Stomach (tissue), 9 donors: ENCODE measurements around the gene C1orf198. TPM values are rescaled to one million over a fixed set of nuclear protein-coding genes. Genes with fewer than 3 reads are reported as not detected.
A peak's percentile ranks its signal among the peaks of the same experiment; 100 is the strongest.

Experiments used
- DNase-seq, 2 donors: peaks; one replicate each; pipeline versions ENCODE4 v3.0.0 to v3.0.0-alpha.2; 2013 to 2019
- H3K27ac ChIP-seq, 5 donors: fragments of 200-600 bp in 4 of 5; sonication (generic) in 4 of 5; one replicate each; pipeline ENCODE4 v1.5.1; 2013 to 2019; ENCODE audit warnings: mild to moderate bottlenecking in 1 of 5, moderate library complexity in 1 of 5
- H3K27me3 ChIP-seq, 3 donors: fragments of 200-600 bp; sonication (generic); one replicate each; pipeline ENCODE4 v1.5.1; 2017 to 2019; ENCODE audit warnings: mixed run types in 1 of 3
- H3K36me3 ChIP-seq, 4 donors: fragments of 200-600 bp; sonication (generic); 1 replicate in 3 of 4; 2 replicates in 1 of 4; pipeline ENCODE4 v1.5.1; 2016 to 2019
- H3K4me1 ChIP-seq, 4 donors: fragments of 200-600 bp; sonication (generic); one replicate each; pipeline ENCODE4 v1.5.1; 2016 to 2019
- H3K4me3 ChIP-seq, 4 donors: fragments of 200-600 bp; sonication (generic) in 3 of 4; one replicate each; pipeline ENCODE4 v1.5.1; 2016 to 2019; ENCODE audit warnings: mild to moderate bottlenecking in 1 of 4
- H3K9me3 ChIP-seq, 4 donors: fragments of 200-600 bp; sonication (generic); one replicate each; pipeline ENCODE4 v1.5.1; 2016 to 2019
- EP300 ChIP-seq: sonication (generic); formaldehyde crosslinking; IDR thresholded peaks from one replicate; pipeline ENCODE4 v1.6.1; 2017; ENCODE audit warnings: antibody characterized with exemption
- POLR2A ChIP-seq, 4 donors: fragments of 450-650 bp; IDR thresholded peaks; one replicate each; pipeline ENCODE4 v1.6.1; 2016; ENCODE audit warnings: antibody characterized with exemption in 4 of 4, control low read depth in 2 of 4, mild to moderate bottlenecking in 1 of 4, moderate library complexity in 1 of 4
- POLR2AphosphoS5 ChIP-seq, 3 donors: sonication (generic); formaldehyde crosslinking; IDR thresholded peaks; one replicate each; pipeline ENCODE4 v1.6.1; 2016; ENCODE audit warnings: antibody characterized with exemption in 3 of 3
- WGBS, 5 donors: extraction: QIAGEN DNeasy Blood & Tissue Kit in 3 of 5; methylation state at CpG; one replicate each; pipeline versions ENCODE4 v1.1.5 to v1.1.7; 2013 to 2018; 5-methylcytosine and 5-hydroxymethylcytosine counted together
- intact Hi-C: fragments of 100-400 bp; cut with DNase I; formaldehyde crosslinking; loops from one replicate; pipeline ENCODE4 v1.15.1; 2023; ENCODE audit warnings: low total_unique reads
- polyA plus RNA-seq, 3 donors: library from polyadenylated mRNA; stranded (reverse); fragments of 200-250 nt; gene quantifications; one replicate each; pipeline ENCODE4 v1.2.3, GENCODE V29; 2013
- total RNA-seq, 5 donors: library from RNA; depleted of rRNA; stranded (reverse); fragments of >200 nt; gene quantifications; one replicate each; pipeline versions ENCODE4 v1.1.0 to v1.2.3, GENCODE V29; 2014 to 2016
- TF ChIP-seq, protein P1 (sequence below), 7 experiments: fragments of 450-650 bp in 4 of 7; fragments of 200-600 bp in 3 of 7; sonication (generic) in 3 of 7; IDR thresholded peaks; one replicate each; pipeline ENCODE4 v1.5.1; 2016 to 2019; ENCODE audit warnings: antibody characterized with exemption in 7 of 7, control low read depth in 2 of 7, mild to moderate bottlenecking in 1 of 7
- donor health status: healthy with polysubstance abuse.
- donor health status: Bipolar disorder and iron deficiency.
- donor health status: healthy.

The C1orf198 gene
- total and polyA plus RNA-seq, 8 donors, result 11.3 to 69.3 (median 32.4) TPM

- Histone ChIP-seq H3K4me3 (peak overlapping the region in 1 of 4 donors; percentile 98), H3K36me3 (no peaks in the 10 kb centered on the region), H3K27ac (peak overlapping the region in 4 of 5 donors; percentile 91 to 94 (median 92)), H3K27me3 (peaks cover 0 to 9% (median 0%) of the 10 kb centered on the region in 3 donors), H3K9me3 (no peaks in the 10 kb centered on the region), H3K4me1 (peaks cover 12 to 46% (median 40%) of the 10 kb centered on the region in 4 donors)
- WGBS, 5 donors, result 58 to 74% (median 68%) methylated on average over 4 of the region's 4 CpGs
- intact Hi-C loops, result no loop called here
- TF ChIP-seq POLR2A (IDR thresholded peaks at IDR 0.05), result no peak
- TF ChIP-seq, protein P1, sequence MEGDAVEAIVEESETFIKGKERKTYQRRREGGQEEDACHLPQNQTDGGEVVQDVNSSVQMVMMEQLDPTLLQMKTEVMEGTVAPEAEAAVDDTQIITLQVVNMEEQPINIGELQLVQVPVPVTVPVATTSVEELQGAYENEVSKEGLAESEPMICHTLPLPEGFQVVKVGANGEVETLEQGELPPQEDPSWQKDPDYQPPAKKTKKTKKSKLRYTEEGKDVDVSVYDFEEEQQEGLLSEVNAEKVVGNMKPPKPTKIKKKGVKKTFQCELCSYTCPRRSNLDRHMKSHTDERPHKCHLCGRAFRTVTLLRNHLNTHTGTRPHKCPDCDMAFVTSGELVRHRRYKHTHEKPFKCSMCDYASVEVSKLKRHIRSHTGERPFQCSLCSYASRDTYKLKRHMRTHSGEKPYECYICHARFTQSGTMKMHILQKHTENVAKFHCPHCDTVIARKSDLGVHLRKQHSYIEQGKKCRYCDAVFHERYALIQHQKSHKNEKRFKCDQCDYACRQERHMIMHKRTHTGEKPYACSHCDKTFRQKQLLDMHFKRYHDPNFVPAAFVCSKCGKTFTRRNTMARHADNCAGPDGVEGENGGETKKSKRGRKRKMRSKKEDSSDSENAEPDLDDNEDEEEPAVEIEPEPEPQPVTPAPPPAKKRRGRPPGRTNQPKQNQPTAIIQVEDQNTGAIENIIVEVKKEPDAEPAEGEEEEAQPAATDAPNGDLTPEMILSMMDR (IDR thresholded peaks at IDR 0.05), result no peak
- TF ChIP-seq POLR2AphosphoS5 (IDR thresholded peaks at IDR 0.05), result no peak
- TF ChIP-seq EP300, result no peak
- peak in 1 of 2 donors; percentile 56 for DNase-seq
Measured at GRCh38 chr1:230869500-230869899, 1.2 kb upstream of the C1orf198 start.

DNA sequence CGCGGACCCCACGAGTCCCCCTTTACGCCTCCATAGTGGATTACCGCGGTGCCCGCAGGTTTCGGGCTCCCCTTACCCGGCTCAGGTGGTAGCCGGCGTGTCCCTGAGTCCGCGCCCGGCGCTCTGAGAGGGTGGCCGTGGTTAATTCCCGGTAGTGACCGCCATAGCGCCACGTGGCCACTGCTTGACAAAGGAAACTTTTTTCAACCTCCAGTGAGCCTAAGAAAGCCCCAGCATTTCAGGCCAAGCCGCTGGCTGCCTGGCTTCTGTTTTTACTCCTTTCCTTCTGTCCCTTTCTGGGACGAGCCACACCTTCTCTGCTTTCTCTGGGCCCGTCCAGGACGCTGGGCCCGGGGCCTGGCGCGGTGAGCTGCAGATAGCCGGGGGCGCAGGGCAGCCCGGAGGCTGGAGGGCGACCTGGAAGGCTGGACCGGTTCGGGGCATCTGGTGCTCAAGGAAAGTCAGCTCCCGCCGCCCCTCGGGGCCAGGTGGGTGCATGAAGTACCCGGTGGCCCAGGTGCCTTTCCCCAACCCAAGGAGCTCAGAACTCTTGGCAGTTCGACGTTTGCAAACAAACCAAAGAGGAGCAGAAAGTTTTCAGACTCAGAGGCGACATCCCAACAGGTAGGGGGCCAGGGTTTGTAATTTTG, 540 bp upstream of the C1orf198 start:
- peak overlapping the region; percentile 85 to 98 (median 93) for H3K4me3 ChIP-seq
- intact Hi-C loops, result no loop called here
- peaks cover 19 to 52% (median 46%) of the 10 kb centered on the region in 4 donors for H3K4me1 ChIP-seq
- H3K36me3 ChIP-seq, result no peaks in the 10 kb centered on the region
- 3 to 12% (median 5%) methylated on average over 25 to 40 of the region's 40 CpGs for WGBS, 5 donors
- H3K27me3 ChIP-seq, result peaks cover 0 to 9% (median 0%) of the 10 kb centered on the region in 3 donors
- H3K27ac ChIP-seq, result peak overlapping the region; percentile 66 to 94 (median 91)
- H3K9me3 ChIP-seq, result no peaks in the 10 kb centered on the region
- DNase-seq, result peak; percentile 71 to 87
- TF ChIP-seq POLR2AphosphoS5 (IDR thresholded peaks at IDR 0.05) (peak in 2 of 3 donors; percentile 3 to 32), POLR2A (IDR thresholded peaks at IDR 0.05) (no peak)
- TF ChIP-seq, protein P1 (IDR thresholded peaks at IDR 0.05), result no peak

DNA sequence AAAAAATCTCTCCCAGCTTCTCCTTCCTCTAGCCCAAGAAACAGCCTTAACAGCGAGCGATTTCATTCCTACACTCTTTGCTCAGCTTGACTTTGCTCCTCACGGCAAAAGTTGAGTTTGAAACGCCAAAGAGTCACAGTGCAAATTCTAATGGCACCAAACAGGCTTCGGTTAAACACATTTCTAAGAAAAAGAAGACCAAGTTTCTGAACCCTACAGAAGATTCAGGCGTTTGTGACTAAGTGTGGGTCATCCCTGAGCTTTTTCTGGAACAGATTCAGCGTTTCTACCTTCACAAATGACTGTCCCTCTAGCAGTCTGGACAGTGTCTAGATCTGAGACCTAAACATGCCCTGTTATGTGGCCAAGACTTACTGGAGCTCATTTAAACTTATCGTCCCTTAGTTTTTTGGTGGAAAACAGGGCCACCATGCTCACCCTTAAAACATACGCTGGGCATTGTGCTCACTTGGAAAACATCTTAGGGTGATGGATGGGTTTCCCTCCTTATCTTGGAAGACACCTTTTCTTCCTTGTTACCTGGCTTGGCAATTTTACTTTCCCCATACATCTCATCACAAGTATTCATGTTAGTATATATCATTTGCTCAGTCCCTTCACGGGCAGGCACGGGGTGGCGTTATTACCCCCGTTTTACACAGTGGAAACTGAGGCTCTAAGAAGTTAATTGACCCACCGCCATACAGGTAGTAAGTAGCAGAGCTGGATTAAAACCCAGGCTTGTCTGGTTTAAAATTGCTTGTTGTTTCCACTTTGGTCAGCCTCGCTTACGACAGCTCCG, 1.0 kb downstream of the C1orf198 start:
- TF ChIP-seq EP300, result no peak
- peak in 1 of 3 donors; percentile 17 for TF ChIP-seq POLR2AphosphoS5 (IDR thresholded peaks at IDR 0.05)
- TF ChIP-seq, protein P1 (IDR thresholded peaks at IDR 0.05), result no peak
- TF ChIP-seq POLR2A (IDR thresholded peaks at IDR 0.05), result no peak
- no peaks in the 10 kb centered on the region for H3K36me3 ChIP-seq
- DNase-seq, result no peak
- H3K27ac ChIP-seq, result peak overlapping the region; percentile 22 to 94 (median 91)
- peaks cover 0 to 9% (median 0%) of the 10 kb centered on the region in 3 donors for H3K27me3 ChIP-seq
- peak overlapping the region; percentile 85 to 98 (median 93) for H3K4me3 ChIP-seq
- intact Hi-C loops, result no loop called here
- peaks cover 32 to 68% (median 60%) of the 10 kb centered on the region in 4 donors for H3K4me1 ChIP-seq
- WGBS, 5 donors, result 7 to 15% (median 12%) methylated on average over 16 to 17 of the region's 17 CpGs
- no peaks in the 10 kb centered on the region for H3K9me3 ChIP-seq
